Lower lobe of right lung (tissue), 2 donors: Measurements from ENCODE around the gene SPC24. TPM values are rescaled to one million over a fixed set of nuclear protein-coding genes. Genes with fewer than 3 reads are reported as not detected.

ENCODE experiments used
- ATAC-seq, 2 donors: fragments of 200-7000 bp; cut with Tn5 transposase; one replicate each; pipeline ENCODE4 v1.9.1; 2020 to 2022; ENCODE audit warnings: mild to moderate bottlenecking in 2 of 2, moderate library complexity in 2 of 2
- DNase-seq: peaks from one replicate; pipeline ENCODE4 v3.0.0-alpha.2; 2020
- H3K27ac ChIP-seq: fragments of 200-600 bp; one replicate; pipeline ENCODE4 v1.8.0; 2022
- H3K27me3 ChIP-seq: fragments of 200-600 bp; one replicate; pipeline ENCODE4 v1.8.0; 2022; ENCODE audit warnings: low read depth
- H3K36me3 ChIP-seq: fragments of 200-600 bp; one replicate; pipeline ENCODE4 v1.8.0; 2022; ENCODE audit warnings: mild to moderate bottlenecking
- H3K4me1 ChIP-seq: fragments of 200-600 bp; one replicate; pipeline ENCODE4 v1.8.0; 2022
- H3K4me3 ChIP-seq: fragments of 200-600 bp; one replicate; pipeline ENCODE4 v1.8.0; 2022; ENCODE audit warnings: mild to moderate bottlenecking
- H3K9me3 ChIP-seq: fragments of 200-600 bp; one replicate; pipeline ENCODE4 v1.8.0; 2022
- intact Hi-C: fragments of 100-400 bp; cut with DNase I; formaldehyde crosslinking; loops from one replicate; pipeline ENCODE4 v1.11.0; 2022
- long read RNA-seq: library from polyadenylated mRNA; unstranded; transcript quantifications from one replicate; pipeline ENCODE4 v2.0.0, GENCODE V29; 2021
- total RNA-seq: library from RNA; stranded (reverse); fragmentation: NEBNext Ultra II Directional; extraction: Animal tissue kit (Norgen Biotek cat#: 25700); gene quantifications from one replicate; pipeline ENCODE4 v1.2.1, GENCODE V29; 2021
- TF ChIP-seq, protein P1 (sequence below): fragments of 200-600 bp; IDR thresholded peaks from one replicate; pipeline ENCODE4 v1.8.0; 2022; ENCODE audit warnings: antibody characterized with exemption, mild to moderate bottlenecking
- donor health status: DM: no; HTN: yes; CAD: no; lungs with severe emphysema.

Gene SPC24
- total RNA-seq = 1.8 TPM
- long read RNA-seq, partial matches to known transcripts = 0 of 2 reads
- long read RNA-seq, other reads (novel, unspliced or antisense) = 2 of 2 reads

GRCh38 chr19:11155373-11156120 lies at the start of gene SPC24:
Gene SPC24 (minus strand): TSS chr19:11155782. CDS start chr19:11155776, 6 bp downstream.
- peak within 1 kb of the TSS; percentile 76 for H3K4me3 ChIP-seq
- no peaks in the 10 kb centered on the region for H3K27me3 ChIP-seq
- intact Hi-C loops = no loop called here
- no peaks in the 10 kb centered on the region for H3K36me3 ChIP-seq
- TF ChIP-seq, protein P1, sequence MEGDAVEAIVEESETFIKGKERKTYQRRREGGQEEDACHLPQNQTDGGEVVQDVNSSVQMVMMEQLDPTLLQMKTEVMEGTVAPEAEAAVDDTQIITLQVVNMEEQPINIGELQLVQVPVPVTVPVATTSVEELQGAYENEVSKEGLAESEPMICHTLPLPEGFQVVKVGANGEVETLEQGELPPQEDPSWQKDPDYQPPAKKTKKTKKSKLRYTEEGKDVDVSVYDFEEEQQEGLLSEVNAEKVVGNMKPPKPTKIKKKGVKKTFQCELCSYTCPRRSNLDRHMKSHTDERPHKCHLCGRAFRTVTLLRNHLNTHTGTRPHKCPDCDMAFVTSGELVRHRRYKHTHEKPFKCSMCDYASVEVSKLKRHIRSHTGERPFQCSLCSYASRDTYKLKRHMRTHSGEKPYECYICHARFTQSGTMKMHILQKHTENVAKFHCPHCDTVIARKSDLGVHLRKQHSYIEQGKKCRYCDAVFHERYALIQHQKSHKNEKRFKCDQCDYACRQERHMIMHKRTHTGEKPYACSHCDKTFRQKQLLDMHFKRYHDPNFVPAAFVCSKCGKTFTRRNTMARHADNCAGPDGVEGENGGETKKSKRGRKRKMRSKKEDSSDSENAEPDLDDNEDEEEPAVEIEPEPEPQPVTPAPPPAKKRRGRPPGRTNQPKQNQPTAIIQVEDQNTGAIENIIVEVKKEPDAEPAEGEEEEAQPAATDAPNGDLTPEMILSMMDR = no peak
- peak; percentile 95 to 97 for ATAC-seq
- peak within 1 kb of the TSS; percentile 69 for H3K27ac ChIP-seq
- peak; percentile 95 for DNase-seq
- peaks cover 1% of the 10 kb centered on the region for H3K9me3 ChIP-seq
- H3K4me1 ChIP-seq = peaks cover 57% of the 10 kb centered on the region

DNA sequence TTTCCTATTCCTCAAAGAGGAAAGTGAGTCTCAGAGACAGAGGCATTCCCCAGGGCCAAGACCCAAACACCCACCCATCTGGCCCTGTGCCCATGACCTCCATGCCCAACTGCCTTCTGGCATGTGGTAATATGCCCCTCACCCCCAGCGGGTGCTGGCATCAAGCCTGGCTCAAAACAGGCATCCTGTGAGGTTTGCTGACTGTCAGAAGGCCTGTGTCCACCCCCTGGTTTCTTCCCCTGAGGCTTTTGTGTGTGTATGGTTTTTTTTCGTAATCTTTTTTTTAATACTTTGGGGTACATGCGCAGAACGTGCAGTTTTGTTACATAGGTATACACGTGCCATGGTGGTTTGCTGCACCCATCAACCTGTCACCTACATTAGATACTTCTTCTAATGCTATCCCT lies 49.4 kb upstream of the SPC24 start:
- no peak overlapping the region for H3K4me3 ChIP-seq
- no peaks in the 10 kb centered on the region for H3K27me3 ChIP-seq
- peaks cover 20% of the 10 kb centered on the region for H3K4me1 ChIP-seq
- no peak for DNase-seq
- intact Hi-C loops = loop anchor here (5.0 kb wide), 1 partner anchor 68 kb away; no protein-coding TSS in a partner anchor
- no peaks in the 10 kb centered on the region for H3K9me3 ChIP-seq
- peaks cover 52% of the 10 kb centered on the region for H3K36me3 ChIP-seq
- ATAC-seq = no peak
- peak overlapping the region; percentile 31 for H3K27ac ChIP-seq
- TF ChIP-seq, protein P1 = no peak

- DNase-seq (no peak), ATAC-seq (peak in 1 of 2 donors; percentile 7)
- Histone ChIP-seq H3K9me3 (no peaks in the 10 kb centered on the region), H3K4me1 (peaks cover 20% of the 10 kb centered on the region), H3K27ac (peak overlapping the region; percentile 76), H3K36me3 (peaks cover 57% of the 10 kb centered on the region), H3K4me3 (no peak overlapping the region), H3K27me3 (no peaks in the 10 kb centered on the region)
- TF ChIP-seq, protein P1 = no peak
- intact Hi-C loops = loop anchor here (5.0 kb wide), 1 partner anchor 67 kb away; no protein-coding TSS in a partner anchor
Measured at GRCh38 chr19:11204076-11204602, 48.6 kb upstream of the SPC24 start.

GRCh38 chr19:11203194-11204075 lies 47.9 kb upstream of the SPC24 start:
- ATAC-seq (peak; percentile 75 to 82), DNase-seq (peak; percentile 75)
- Histone ChIP-seq H3K27ac (peak overlapping the region; percentile 76), H3K4me3 (no peak overlapping the region), H3K4me1 (peaks cover 27% of the 10 kb centered on the region), H3K36me3 (peaks cover 53% of the 10 kb centered on the region), H3K27me3 (no peaks in the 10 kb centered on the region), H3K9me3 (no peaks in the 10 kb centered on the region)
- TF ChIP-seq, protein P1 = peak; percentile 82
- intact Hi-C loops = loop anchor here (5.0 kb wide), 1 partner anchor 66 kb away; no protein-coding TSS in a partner anchor
